Activated T-cell treated with anti-CD3 and anti-CD28 coated beads for 4 hours (primary cell): Measurements from ENCODE around the gene TINAGL1.

Experiments used
- DNase-seq: peaks from one replicate; pipeline ENCODE4 v3.0.0-alpha.2; 2020

The TINAGL1 gene

GRCh38 chr1:31627930-31628559 is 51.7 kb downstream of the TINAGL1 start:
- DNase-seq, result no peak

DNA sequence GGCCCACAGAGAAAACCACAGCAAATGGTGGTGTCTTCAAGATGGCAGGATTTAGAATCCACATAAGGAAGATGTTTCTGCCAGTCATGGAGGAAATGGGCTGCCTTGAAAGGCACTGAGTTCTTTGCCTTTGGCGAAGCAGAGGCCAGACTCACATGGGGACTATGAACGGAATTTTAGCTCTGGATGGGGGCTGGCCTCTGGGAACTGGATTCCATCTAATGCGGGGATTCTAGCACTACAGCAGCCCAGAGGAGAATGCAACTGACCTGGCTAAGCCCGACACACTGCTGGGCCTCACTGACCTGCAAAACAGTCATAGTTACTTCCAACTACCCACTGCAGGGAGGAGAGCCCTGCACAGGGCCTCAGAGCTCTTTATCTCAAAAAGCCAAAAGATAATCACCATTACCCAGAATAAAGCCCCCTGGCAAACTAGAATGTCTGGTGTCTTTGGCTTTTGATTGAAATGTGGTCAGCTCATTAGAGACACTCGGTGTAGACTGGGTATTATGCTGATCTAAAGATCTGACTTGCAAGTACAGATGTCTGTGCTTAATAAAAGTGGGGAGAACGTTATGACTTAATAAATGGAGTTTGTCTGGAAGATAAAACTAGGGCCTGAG is 52.7 kb downstream of the TINAGL1 start:
- DNase-seq, result no peak

DNA sequence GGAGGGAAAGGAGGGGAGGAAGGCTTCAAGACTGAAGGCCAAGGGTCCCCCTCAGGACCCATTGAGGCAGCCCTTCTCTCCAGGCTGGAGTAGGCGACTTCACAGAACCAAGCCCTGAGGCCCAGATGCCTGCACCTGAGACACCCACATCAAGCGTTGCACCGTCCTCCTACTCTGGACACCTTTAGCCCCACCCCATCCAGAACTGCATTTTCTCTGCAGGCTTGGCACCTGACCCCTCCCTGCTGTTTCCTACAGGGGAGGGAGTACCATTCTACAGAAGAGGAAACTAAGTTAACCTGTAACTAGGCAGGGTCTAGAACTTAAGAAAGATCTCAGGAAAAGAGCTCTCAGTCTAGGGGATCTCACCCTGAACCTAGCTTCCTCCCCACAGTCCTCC is 56.3 kb downstream of the TINAGL1 start:
- DNase-seq, result no peak

GRCh38 chr1:31633117-31633516 is 56.8 kb downstream of the TINAGL1 start:
- DNase-seq, result no peak
